ENCODE data around the gene RDX. TPM values are rescaled to one million over a fixed set of nuclear protein-coding genes. Genes with fewer than 3 reads are reported as not detected.

Gene RDX
- total and polyA plus RNA-seq, 9 of the 15 experiments (the other 6 are each of a cell fraction or from before 2014, with no cell fraction given) = 35.6 to 62.1 (median 54.3) TPM

DNA sequence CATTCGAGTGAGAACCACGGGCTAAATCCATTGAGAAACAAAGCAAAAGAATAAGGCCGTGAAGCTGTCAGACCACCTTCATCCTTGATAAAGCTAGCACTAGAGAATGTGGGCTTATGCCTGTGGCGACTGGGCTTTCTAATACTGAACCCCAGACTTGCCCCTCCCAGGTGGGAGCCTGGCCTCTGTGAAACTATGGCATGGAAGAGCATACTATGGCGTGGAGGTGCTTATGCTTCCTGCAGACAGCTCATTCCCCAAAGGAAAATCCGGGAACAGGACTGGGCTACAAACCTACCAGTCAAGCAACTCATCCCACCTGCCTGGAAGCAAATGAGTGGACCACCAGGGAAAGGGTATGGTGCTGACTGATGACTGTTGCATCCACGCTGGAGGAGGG, 110.8 kb downstream of the RDX start (continued):
- TF ChIP-seq, protein P1, sequence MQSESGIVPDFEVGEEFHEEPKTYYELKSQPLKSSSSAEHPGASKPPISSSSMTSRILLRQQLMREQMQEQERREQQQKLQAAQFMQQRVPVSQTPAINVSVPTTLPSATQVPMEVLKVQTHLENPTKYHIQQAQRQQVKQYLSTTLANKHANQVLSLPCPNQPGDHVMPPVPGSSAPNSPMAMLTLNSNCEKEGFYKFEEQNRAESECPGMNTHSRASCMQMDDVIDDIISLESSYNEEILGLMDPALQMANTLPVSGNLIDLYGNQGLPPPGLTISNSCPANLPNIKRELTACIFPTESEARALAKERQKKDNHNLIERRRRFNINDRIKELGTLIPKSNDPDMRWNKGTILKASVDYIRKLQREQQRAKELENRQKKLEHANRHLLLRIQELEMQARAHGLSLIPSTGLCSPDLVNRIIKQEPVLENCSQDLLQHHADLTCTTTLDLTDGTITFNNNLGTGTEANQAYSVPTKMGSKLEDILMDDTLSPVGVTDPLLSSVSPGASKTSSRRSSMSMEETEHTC (IDR thresholded peaks at IDR 0.05) = no peak
- no peak for TF ChIP-seq FOXJ2 (tag; IDR thresholded peaks at IDR 0.05)

DNA sequence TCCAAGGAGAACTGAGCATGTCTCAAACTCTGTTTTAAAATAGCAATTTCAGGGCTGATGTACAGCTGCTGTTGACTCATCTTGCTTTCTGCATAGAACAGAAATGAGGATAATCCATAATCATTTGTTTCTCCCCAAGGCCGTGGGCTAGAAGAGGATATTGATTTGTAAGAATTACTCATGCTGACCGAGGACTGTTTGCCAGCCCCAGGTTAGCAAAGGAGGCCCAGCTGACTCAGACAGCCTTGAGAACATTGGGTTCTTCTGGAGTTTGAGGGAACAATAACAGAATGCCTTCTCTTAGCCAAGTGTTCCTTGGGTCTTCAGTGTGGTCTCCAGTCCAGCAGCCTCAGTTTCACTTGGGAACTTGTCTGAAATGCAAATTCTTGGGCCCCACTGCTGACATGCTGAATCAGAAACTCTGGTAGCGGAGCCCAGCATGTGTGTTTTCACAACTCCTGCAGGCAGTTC, 111.3 kb downstream of the RDX start:
- H3K27me3 ChIP-seq (ENCODE audit: control insufficient read depth in 2 of 2, insufficient read depth in 2 of 2, low read length in 2 of 2) = peaks cover 0 to 11% of the 10 kb centered on the region in 2 experiments; a peak in 1 of 5 replicates
- 15% methylated on average over 3 of the region's 3 CpGs for WGBS (ENCODE audit: insufficient coverage, low coverage, missing lambda C conversion rate)
- ChIA-PET POLR2A (interaction anchor here (1.4 kb wide), 1 partner anchor 8 kb away, joined by 4 read pairs; no protein-coding TSS in a partner anchor), CTCF (ENCODE audit: low intra/inter-chr PET ratio) (no interaction called here)
- H3K9me3 ChIP-seq (replicated peaks; ENCODE audit: control insufficient read depth, insufficient read depth, low read depth, low read length) = no peaks in the 10 kb centered on the region
- H3K4me3 ChIP-seq = no peak overlapping the region
- peak overlapping the region; percentile 14; the same call in 1 of the 2 replicates for H2AFZ ChIP-seq (ENCODE audit: low read depth, low read length)
- no peaks in the 10 kb centered on the region for H3K36me3 ChIP-seq (ENCODE audit: control insufficient read depth, insufficient read depth, low read length)
- H3K4me2 ChIP-seq (ENCODE audit: insufficient read depth, low read length) = no peak overlapping the region
- intact Hi-C loops (cut with micrococcal nuclease) = no loop called here
- FAIRE-seq = no peak
- no TSS peak for BruUV-seq (replicated peaks)
- H3K4me1 ChIP-seq (replicated peaks in 1 of 2; ENCODE audit: control insufficient read depth in 2 of 2, insufficient read depth in 2 of 2, low read length in 2 of 2) = no peaks in the 10 kb centered on the region
- no peaks in the 10 kb centered on the region for H3K79me2 ChIP-seq (ENCODE audit: control insufficient read depth, insufficient read depth, low read length)
- no peak for DNase-seq (ENCODE audit: extremely low read depth in 1 of 4, low spot score in 3 of 4)
- no peak overlapping the region for H3K27ac ChIP-seq (ENCODE audit: extremely low read depth, low read depth, low read length)
- H3K9me1 ChIP-seq (ENCODE audit: control insufficient read depth, insufficient read depth, low read length) = no peaks in the 10 kb centered on the region
- no peak overlapping the region for H3K9ac ChIP-seq (ENCODE audit: insufficient read depth in 1 of 2, low read depth in 2 of 2, low read length in 2 of 2)
- H4K20me1 ChIP-seq (replicated peaks; ENCODE audit: control insufficient read depth, insufficient read depth, low read length) = no peaks in the 10 kb centered on the region
- no peak for ATAC-seq
- in situ Hi-C loops (cut with MboI) = loop anchor here (25.0 kb wide), 1 partner anchor 1052 kb away; the partner anchor contains the start of gene POU2AF2
- TF ChIP-seq, protein P2, sequence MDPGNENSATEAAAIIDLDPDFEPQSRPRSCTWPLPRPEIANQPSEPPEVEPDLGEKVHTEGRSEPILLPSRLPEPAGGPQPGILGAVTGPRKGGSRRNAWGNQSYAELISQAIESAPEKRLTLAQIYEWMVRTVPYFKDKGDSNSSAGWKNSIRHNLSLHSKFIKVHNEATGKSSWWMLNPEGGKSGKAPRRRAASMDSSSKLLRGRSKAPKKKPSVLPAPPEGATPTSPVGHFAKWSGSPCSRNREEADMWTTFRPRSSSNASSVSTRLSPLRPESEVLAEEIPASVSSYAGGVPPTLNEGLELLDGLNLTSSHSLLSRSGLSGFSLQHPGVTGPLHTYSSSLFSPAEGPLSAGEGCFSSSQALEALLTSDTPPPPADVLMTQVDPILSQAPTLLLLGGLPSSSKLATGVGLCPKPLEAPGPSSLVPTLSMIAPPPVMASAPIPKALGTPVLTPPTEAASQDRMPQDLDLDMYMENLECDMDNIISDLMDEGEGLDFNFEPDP (CRISPR knock-in tag; IDR thresholded peaks at IDR 0.05) = no peak
- no peak for TF ChIP-seq FOXJ2 (tag; IDR thresholded peaks at IDR 0.05)
- no peak for TF ChIP-seq GATAD2A (IDR thresholded peaks at IDR 0.05)
- no peak for TF ChIP-seq HNRNPUL1 (IDR thresholded peaks at IDR 0.05; ENCODE audit: low read length)
- no peak for TF ChIP-seq HDAC2 (IDR thresholded peaks at IDR 0.05)
- TF ChIP-seq ZNF436 (CRISPR knock-in tag; IDR thresholded peaks at IDR 0.05) = no peak
- no peak for TF ChIP-seq SRSF9 (IDR thresholded peaks at IDR 0.05; ENCODE audit: borderline replicate concordance, low read depth, low read length)
- TF ChIP-seq POLR3G (IDR thresholded peaks at IDR 0.05; ENCODE audit: extremely low read depth, insufficient read length, insufficient replicate concordance) = no peak
- TF ChIP-seq CCAR2 (IDR thresholded peaks at IDR 0.05; ENCODE audit: low read depth, low read length) = no peak
- no peak for TF ChIP-seq PRPF4 (IDR thresholded peaks at IDR 0.05; ENCODE audit: insufficient read depth, low read depth, low read length, poor library complexity, severe bottlenecking)
- TF ChIP-seq, protein P3, sequence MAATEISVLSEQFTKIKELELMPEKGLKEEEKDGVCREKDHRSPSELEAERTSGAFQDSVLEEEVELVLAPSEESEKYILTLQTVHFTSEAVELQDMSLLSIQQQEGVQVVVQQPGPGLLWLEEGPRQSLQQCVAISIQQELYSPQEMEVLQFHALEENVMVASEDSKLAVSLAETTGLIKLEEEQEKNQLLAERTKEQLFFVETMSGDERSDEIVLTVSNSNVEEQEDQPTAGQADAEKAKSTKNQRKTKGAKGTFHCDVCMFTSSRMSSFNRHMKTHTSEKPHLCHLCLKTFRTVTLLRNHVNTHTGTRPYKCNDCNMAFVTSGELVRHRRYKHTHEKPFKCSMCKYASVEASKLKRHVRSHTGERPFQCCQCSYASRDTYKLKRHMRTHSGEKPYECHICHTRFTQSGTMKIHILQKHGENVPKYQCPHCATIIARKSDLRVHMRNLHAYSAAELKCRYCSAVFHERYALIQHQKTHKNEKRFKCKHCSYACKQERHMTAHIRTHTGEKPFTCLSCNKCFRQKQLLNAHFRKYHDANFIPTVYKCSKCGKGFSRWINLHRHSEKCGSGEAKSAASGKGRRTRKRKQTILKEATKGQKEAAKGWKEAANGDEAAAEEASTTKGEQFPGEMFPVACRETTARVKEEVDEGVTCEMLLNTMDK (IDR thresholded peaks at IDR 0.05; ENCODE audit: borderline replicate concordance, insufficient read depth, low read depth, low read length, poor library complexity, severe bottlenecking) = no peak
- TF ChIP-seq, protein P4, sequence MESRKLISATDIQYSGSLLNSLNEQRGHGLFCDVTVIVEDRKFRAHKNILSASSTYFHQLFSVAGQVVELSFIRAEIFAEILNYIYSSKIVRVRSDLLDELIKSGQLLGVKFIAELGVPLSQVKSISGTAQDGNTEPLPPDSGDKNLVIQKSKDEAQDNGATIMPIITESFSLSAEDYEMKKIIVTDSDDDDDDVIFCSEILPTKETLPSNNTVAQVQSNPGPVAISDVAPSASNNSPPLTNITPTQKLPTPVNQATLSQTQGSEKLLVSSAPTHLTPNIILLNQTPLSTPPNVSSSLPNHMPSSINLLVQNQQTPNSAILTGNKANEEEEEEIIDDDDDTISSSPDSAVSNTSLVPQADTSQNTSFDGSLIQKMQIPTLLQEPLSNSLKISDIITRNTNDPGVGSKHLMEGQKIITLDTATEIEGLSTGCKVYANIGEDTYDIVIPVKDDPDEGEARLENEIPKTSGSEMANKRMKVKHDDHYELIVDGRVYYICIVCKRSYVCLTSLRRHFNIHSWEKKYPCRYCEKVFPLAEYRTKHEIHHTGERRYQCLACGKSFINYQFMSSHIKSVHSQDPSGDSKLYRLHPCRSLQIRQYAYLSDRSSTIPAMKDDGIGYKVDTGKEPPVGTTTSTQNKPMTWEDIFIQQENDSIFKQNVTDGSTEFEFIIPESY (CRISPR knock-in tag; IDR thresholded peaks at IDR 0.05) = no peak
- no peak for TF ChIP-seq ZNF780A (CRISPR knock-in tag; IDR thresholded peaks at IDR 0.05)
- TF ChIP-seq CBFA2T3 (IDR thresholded peaks at IDR 0.05) = no peak

Measured in K562 (cell line).